OCI-LY1 (cell line): ENCODE data around the gene GSTM1.
"Not testable (repeated sequence)": the region's sequence is repeated elsewhere in the genome, so short reads cannot be mapped to it uniquely, and the experiment has no call there.

Source experiments
- CTCF ChIP-seq: fragments of 200-600 bp; sonication (generic), shearing (Covaris generic); IDR thresholded peaks from 2 replicates; pipeline ENCODE4 v1.5.1; 2017; ENCODE audit warnings: mild to moderate bottlenecking, antibody characterized with exemption, low read length, moderate library complexity, mixed read lengths
- EZH2 ChIP-seq: fragments of 200-600 bp; sonication (generic), shearing (Covaris generic); IDR thresholded peaks from 2 replicates; pipeline ENCODE4 v1.8.0; 2017; ENCODE audit warnings: borderline replicate concordance, mixed run types, mild to moderate bottlenecking, antibody characterized with exemption, low read length, moderate library complexity, mixed read lengths

- not testable (repeated sequence) for TF ChIP-seq CTCF, EZH2
Measured at GRCh38 chr1:109685399-109685798, 2.2 kb upstream of the GSTM1 start.
